GM23338 (cell line): ENCODE results near the gene LRRC8E. TPM values are rescaled to one million over a fixed set of nuclear protein-coding genes. Genes with fewer than 3 reads are reported as not detected.

Source experiments
- ATAC-seq: fragments of 200-7000 bp; cut with Tn5 transposase; 3 replicates; pipeline ENCODE4 v1.9.1; 2020
- DNase-seq: peaks from one replicate; pipeline ENCODE4 v3.0.0-alpha.2; 2015; ENCODE audit warnings: low spot score
- H2AFZ ChIP-seq: fragments of 200-600 bp; sonication (generic); 2 replicates; pipeline ENCODE4 v1.8.0; 2016; ENCODE audit warnings: antibody characterized with exemption, mild to moderate bottlenecking, moderate library complexity
- H3F3A ChIP-seq: fragments of 200-600 bp; sonication (generic); replicated peaks from 2 replicates; pipeline ENCODE4 v1.8.0; 2017; ENCODE audit warnings: antibody characterized with exemption, mixed run types, low read depth
- H3K27ac ChIP-seq: fragments of 200-600 bp; sonication (generic); 2 replicates; pipeline ENCODE4 v1.6.1; 2016; ENCODE audit warnings: low read depth
- H3K27me3 ChIP-seq: fragments of 200-600 bp; sonication (generic); 2 replicates; pipeline ENCODE4 v1.8.0; 2016; ENCODE audit warnings: mild to moderate bottlenecking, mixed run types, moderate library complexity; ENCODE audit not compliant: insufficient read depth
- H3K36me3 ChIP-seq: fragments of 200-600 bp; sonication (generic); 2 replicates; pipeline ENCODE4 v1.8.0; 2016; ENCODE audit warnings: mild to moderate bottlenecking; ENCODE audit not compliant: insufficient read depth
- H3K4me1 ChIP-seq: fragments of 200-600 bp; sonication (generic); 2 replicates; pipeline ENCODE4 v1.8.0; 2016; ENCODE audit warnings: mild to moderate bottlenecking, moderate library complexity; ENCODE audit not compliant: insufficient read depth
- H3K4me2 ChIP-seq: fragments of 200-600 bp; sonication (generic); 2 replicates; pipeline ENCODE4 v1.7.1; 2017; ENCODE audit warnings: mixed run types
- H3K4me3 ChIP-seq: fragments of 200-600 bp; sonication (generic); 2 replicates; pipeline ENCODE4 v1.6.1; 2016; ENCODE audit warnings: mixed run types
- H3K79me2 ChIP-seq: fragments of 200-600 bp; sonication (generic); replicated peaks from 2 replicates; pipeline ENCODE4 v1.8.0; 2017; ENCODE audit warnings: mild to moderate bottlenecking; ENCODE audit not compliant: insufficient read depth
- H3K9me2 ChIP-seq: fragments of 200-600 bp; sonication (generic); 2 replicates; pipeline ENCODE4 v1.8.0; 2017; ENCODE audit not compliant: insufficient read depth
- H4K20me1 ChIP-seq: fragments of 200-600 bp; sonication (generic); replicated peaks from 2 replicates; pipeline ENCODE4 v1.8.0; 2017; ENCODE audit warnings: mild to moderate bottlenecking; ENCODE audit not compliant: insufficient read depth
- H3K27ac Mint-ChIP-seq: 2 replicates; pipeline ENCODE4 v1.8.0; 2020; ENCODE audit warnings: inconsistent platforms, mild to moderate bottlenecking, moderate library complexity, mixed read lengths
- H3K27me3 Mint-ChIP-seq: 3 replicates; pipeline ENCODE4 v1.8.0; 2022; ENCODE audit warnings: low read depth, mild to moderate bottlenecking, moderate library complexity, mixed read lengths, inconsistent platforms; ENCODE audit not compliant: insufficient read depth, poor library complexity
- H3K36me3 Mint-ChIP-seq: 3 replicates; pipeline ENCODE4 v1.8.0; 2021; ENCODE audit warnings: low read depth, mild to moderate bottlenecking, inconsistent platforms, moderate library complexity, mixed read lengths
- H3K4me1 Mint-ChIP-seq: 3 replicates; pipeline ENCODE4 v1.8.0; 2020; ENCODE audit warnings: mild to moderate bottlenecking, inconsistent platforms, mixed read lengths
- H3K4me3 Mint-ChIP-seq: 3 replicates; pipeline ENCODE4 v1.8.0; 2021; ENCODE audit warnings: moderate library complexity, mild to moderate bottlenecking, inconsistent platforms, mixed read lengths
- H3K9me3 Mint-ChIP-seq: 3 replicates; pipeline ENCODE4 v1.8.0; 2020; ENCODE audit warnings: moderate library complexity, mild to moderate bottlenecking, inconsistent platforms, mixed read lengths
- EZH2 ChIP-seq: fragments of 200-600 bp; sonication (generic); IDR thresholded peaks from one replicate; pipeline ENCODE4 v1.8.0; 2017; ENCODE audit warnings: antibody characterized with exemption, mild to moderate bottlenecking, low read depth; ENCODE audit not compliant: unreplicated experiment
- POLR2AphosphoS5 ChIP-seq: IDR thresholded peaks from 2 replicates; pipeline ENCODE4 v1.6.1; 2016; ENCODE audit warnings: antibody characterized with exemption, low read depth
- ZNF114 ChIP-seq: fragments of 250-450 bp; sonication (Bioruptor Pico); IDR thresholded peaks from 2 replicates; pipeline ENCODE4 v1.5.0; 2020; ENCODE audit warnings: mild to moderate bottlenecking, moderate library complexity
- polyA plus RNA-seq: library from polyadenylated mRNA; unstranded; fragments of >200 nt; fragmentation: Nextera tagmentation; extraction: Ambion mirVana; gene quantifications from 2 replicates; pipeline ENCODE4 v1.2.1, GENCODE V29; 2016
- total RNA-seq: library from RNA; depleted of rRNA; stranded (reverse); fragments of >200 nt; shearing (Covaris generic); gene quantifications from 2 replicates; pipeline ENCODE4 v1.2.3, GENCODE V29; 2014
- TF ChIP-seq, protein P1 (sequence below): IDR thresholded peaks from 2 replicates; pipeline ENCODE4 v1.6.1; 2016; ENCODE audit warnings: antibody characterized with exemption
- TF ChIP-seq, protein P2 (sequence below): IDR thresholded peaks from one replicate; pipeline ENCODE4 v1.6.1; 2018; ENCODE audit warnings: antibody characterized with exemption; ENCODE audit not compliant: unreplicated experiment

Gene LRRC8E
- total and polyA plus RNA-seq, 2 experiments from 2014 or later, result 0.29 to 4.8 TPM

DNA sequence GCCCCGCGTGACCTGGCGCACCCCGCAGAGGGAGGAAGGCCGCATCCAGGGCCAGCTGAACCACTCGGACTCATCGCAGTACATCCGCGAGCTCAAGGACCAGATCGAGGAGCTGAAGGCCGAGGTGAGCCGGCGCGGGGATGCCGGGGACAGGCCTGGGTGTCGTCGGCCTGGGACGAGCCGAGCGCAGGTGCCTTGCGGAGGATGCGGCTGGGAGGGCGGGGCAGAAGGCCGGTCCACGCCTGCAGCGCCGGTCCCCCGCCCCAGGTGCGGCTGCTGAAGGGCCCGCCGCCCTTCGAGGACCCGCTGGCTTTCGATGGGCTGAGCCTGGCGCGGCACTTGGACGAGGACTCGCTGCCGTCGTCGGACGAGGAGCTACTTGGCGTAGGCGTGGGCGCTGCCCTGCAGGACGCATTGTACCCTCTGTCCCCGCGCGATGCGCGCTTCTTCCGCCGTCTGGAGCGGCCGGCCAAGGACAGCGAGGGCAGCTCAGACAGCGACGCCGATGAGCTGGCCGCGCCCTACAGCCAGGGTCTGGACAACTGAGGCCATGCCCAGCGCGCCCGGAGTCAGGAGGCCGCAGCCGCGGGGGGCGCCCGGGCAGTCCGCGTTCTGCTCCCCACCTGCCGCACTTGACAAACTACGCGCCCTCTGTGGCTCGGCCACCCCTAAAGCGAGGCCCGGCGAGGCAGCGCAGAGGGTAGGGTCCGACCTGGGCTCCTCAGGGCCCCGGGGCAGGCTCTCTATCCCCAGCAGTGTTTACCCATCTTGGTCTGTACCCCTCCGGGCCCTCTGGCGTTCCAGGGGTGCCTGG lies 24.9 kb upstream of the LRRC8E start:
- Histone ChIP-seq H3K36me3 (no peaks in the 10 kb centered on the region), H3K9me2 (no peaks in the 10 kb centered on the region), H3F3A (0 out of 2 replicates have a peak, but pooled peaks cover 7% of the 10 kb centered on the region), H2AFZ (peak overlapping the region; percentile 47; the same call in 1 of the 2 replicates), H3K79me2 (no peaks in the 10 kb centered on the region), H3K4me2 (peak overlapping the region; percentile 84), H3K27me3 (peaks cover 67% of the 10 kb centered on the region), H3K27ac (no peak overlapping the region), H3K4me1 (peaks cover 36% of the 10 kb centered on the region), H3K4me3 (peak overlapping the region; percentile 67), H4K20me1 (no peaks in the 10 kb centered on the region)
- Mint-ChIP-seq H3K27ac (no peak overlapping the region), H3K27me3 (peaks cover 52% of the 10 kb centered on the region), H3K4me3 (peak overlapping the region; percentile 69; the same call in 2 of the 3 replicates), H3K4me1 (peaks cover 22% of the 10 kb centered on the region), H3K36me3 (no peaks in the 10 kb centered on the region), H3K9me3 (no peaks in the 10 kb centered on the region)
- TF ChIP-seq EZH2, result no peak
- TF ChIP-seq POLR2AphosphoS5, result peak; percentile 47
- peak; percentile 30 for ATAC-seq
- peak; percentile 64 for DNase-seq

DNA sequence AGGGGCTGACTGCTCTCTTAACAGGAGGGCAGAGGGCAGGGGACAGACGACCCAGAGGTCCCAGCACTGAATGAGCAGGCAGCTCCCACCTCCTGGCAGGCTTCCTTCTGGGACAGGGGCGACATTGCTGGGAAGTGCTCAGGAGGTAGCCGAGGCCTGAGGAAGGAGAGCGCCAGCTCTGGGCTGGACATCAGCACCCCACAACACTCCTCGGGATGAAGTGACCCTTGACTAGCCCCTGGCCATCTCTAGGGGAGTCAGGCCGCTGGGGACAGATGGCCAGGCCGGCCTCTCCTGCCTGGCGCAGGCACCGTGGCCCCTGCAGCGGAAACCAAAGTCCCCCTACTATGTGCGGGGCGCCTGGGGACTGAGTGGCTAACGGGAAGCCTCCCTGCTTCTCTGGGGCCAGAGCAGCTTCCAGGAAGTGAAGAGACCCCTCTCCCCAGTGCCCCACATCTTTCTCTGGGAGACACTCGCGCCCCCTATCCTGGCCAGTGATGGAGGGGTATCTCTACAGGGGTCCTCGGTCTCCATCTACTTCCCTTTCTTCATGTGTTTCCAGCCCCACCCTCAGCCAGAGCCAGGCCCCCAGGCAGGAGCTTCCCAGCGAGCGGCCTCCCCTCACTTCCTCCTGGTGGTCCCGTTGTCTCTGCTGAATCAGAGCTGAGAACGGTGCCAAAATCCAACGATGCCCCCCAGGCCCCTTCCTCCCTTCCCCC lies 24.2 kb upstream of the LRRC8E start:
- H3K27me3 ChIP-seq, result peaks cover 67% of the 10 kb centered on the region
- Mint-ChIP-seq H3K36me3 (no peaks in the 10 kb centered on the region), H3K27me3 (peaks cover 54% of the 10 kb centered on the region), H3K4me1 (peaks cover 21% of the 10 kb centered on the region), H3K9me3 (no peaks in the 10 kb centered on the region), H3K27ac (no peak overlapping the region), H3K4me3 (peak overlapping the region; percentile 62; the same call in 1 of the 3 replicates)
- no peaks in the 10 kb centered on the region for H4K20me1 ChIP-seq
- H3K27ac ChIP-seq, result no peak overlapping the region
- no peak overlapping the region for H2AFZ ChIP-seq
- no peaks in the 10 kb centered on the region for H3K79me2 ChIP-seq
- H3K4me3 ChIP-seq, result peak overlapping the region; percentile 67
- TF ChIP-seq ZNF114 (CRISPR knock-in tag) (no peak), EZH2 (no peak)
- TF ChIP-seq, protein P1, sequence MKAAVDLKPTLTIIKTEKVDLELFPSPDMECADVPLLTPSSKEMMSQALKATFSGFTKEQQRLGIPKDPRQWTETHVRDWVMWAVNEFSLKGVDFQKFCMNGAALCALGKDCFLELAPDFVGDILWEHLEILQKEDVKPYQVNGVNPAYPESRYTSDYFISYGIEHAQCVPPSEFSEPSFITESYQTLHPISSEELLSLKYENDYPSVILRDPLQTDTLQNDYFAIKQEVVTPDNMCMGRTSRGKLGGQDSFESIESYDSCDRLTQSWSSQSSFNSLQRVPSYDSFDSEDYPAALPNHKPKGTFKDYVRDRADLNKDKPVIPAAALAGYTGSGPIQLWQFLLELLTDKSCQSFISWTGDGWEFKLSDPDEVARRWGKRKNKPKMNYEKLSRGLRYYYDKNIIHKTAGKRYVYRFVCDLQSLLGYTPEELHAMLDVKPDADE, result no peak
- TF ChIP-seq, protein P2, sequence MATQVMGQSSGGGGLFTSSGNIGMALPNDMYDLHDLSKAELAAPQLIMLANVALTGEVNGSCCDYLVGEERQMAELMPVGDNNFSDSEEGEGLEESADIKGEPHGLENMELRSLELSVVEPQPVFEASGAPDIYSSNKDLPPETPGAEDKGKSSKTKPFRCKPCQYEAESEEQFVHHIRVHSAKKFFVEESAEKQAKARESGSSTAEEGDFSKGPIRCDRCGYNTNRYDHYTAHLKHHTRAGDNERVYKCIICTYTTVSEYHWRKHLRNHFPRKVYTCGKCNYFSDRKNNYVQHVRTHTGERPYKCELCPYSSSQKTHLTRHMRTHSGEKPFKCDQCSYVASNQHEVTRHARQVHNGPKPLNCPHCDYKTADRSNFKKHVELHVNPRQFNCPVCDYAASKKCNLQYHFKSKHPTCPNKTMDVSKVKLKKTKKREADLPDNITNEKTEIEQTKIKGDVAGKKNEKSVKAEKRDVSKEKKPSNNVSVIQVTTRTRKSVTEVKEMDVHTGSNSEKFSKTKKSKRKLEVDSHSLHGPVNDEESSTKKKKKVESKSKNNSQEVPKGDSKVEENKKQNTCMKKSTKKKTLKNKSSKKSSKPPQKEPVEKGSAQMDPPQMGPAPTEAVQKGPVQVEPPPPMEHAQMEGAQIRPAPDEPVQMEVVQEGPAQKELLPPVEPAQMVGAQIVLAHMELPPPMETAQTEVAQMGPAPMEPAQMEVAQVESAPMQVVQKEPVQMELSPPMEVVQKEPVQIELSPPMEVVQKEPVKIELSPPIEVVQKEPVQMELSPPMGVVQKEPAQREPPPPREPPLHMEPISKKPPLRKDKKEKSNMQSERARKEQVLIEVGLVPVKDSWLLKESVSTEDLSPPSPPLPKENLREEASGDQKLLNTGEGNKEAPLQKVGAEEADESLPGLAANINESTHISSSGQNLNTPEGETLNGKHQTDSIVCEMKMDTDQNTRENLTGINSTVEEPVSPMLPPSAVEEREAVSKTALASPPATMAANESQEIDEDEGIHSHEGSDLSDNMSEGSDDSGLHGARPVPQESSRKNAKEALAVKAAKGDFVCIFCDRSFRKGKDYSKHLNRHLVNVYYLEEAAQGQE, result no peak
- DNase-seq, result no peak
- peak overlapping the region; percentile 84 for H3K4me2 ChIP-seq
- no peaks in the 10 kb centered on the region for H3K9me2 ChIP-seq
- H3K4me1 ChIP-seq, result peaks cover 32% of the 10 kb centered on the region
- H3K36me3 ChIP-seq, result no peaks in the 10 kb centered on the region
- no peak for ATAC-seq
- H3F3A ChIP-seq, result 0 out of 2 replicates have a peak, but pooled peaks cover 8% of the 10 kb centered on the region
